ENCODE measurements around the gene MYADML2.

Gene MYADML2

GRCh38 chr17:81962499-81963441 is 15.7 kb upstream of the MYADML2 start:
- Histone ChIP-seq H3K27ac (ENCODE audit: low read depth, low read length, severe bottlenecking) (no peak overlapping the region), H3K4me1 (ENCODE audit: control insufficient read depth, insufficient read depth, low read length, poor library complexity, severe bottlenecking) (peaks cover 20% of the 10 kb centered on the region)
- WGBS, 2 experiments (ENCODE audit: insufficient coverage in 2 of 2): 71 to 75% methylated on average over 33 of the region's 37 CpGs

GRCh38 chr17:81961521-81962498 is 14.8 kb upstream of the MYADML2 start:
- Histone ChIP-seq H3K36me3 (ENCODE audit: control insufficient read depth, insufficient read depth, low read length) (no peaks in the 10 kb centered on the region), H3K4me3 (ENCODE audit: extremely low read depth, insufficient read depth, low read length, poor library complexity, severe bottlenecking) (peak overlapping the region; percentile 14), H3K4me1 (ENCODE audit: control insufficient read depth, insufficient read depth, low read length, poor library complexity, severe bottlenecking) (peaks cover 11% of the 10 kb centered on the region), H3K27ac (ENCODE audit: low read depth, low read length, severe bottlenecking) (no peak overlapping the region), H3K9me3 (ENCODE audit: control insufficient read depth, low read length) (no peaks in the 10 kb centered on the region)
- WGBS, 2 experiments (ENCODE audit: insufficient coverage in 2 of 2): 23 to 24% methylated on average over 57 to 60 of the region's 82 CpGs

More at GRCh38 chr17:81962499-81963441, 15.7 kb upstream of the MYADML2 start:
- Histone ChIP-seq H3K36me3 (ENCODE audit: control insufficient read depth, insufficient read depth, low read length) (no peaks in the 10 kb centered on the region), H3K4me3 (ENCODE audit: extremely low read depth, insufficient read depth, low read length, poor library complexity, severe bottlenecking) (no peak overlapping the region), H3K9me3 (ENCODE audit: control insufficient read depth, low read length) (no peaks in the 10 kb centered on the region)

GRCh38 chr17:81961087-81961511 is 14.1 kb upstream of the MYADML2 start, which contains the start of gene NOTUM:
TSS of gene NOTUM (minus strand) at chr17:81961187. CDS start at chr17:81960909, 278 bp downstream.
- Histone ChIP-seq H3K9me3 (ENCODE audit: control insufficient read depth, low read length) (no peaks in the 10 kb centered on the region), H3K36me3 (ENCODE audit: control insufficient read depth, insufficient read depth, low read length) (no peaks in the 10 kb centered on the region), H3K4me3 (ENCODE audit: extremely low read depth, insufficient read depth, low read length, poor library complexity, severe bottlenecking) (peak within 1 kb of the TSS; percentile 51), H3K27ac (ENCODE audit: low read depth, low read length, severe bottlenecking) (no peak within 1 kb of the TSS), H3K4me1 (ENCODE audit: control insufficient read depth, insufficient read depth, low read length, poor library complexity, severe bottlenecking) (peaks cover 9% of the 10 kb centered on the region)
- WGBS, 2 experiments (ENCODE audit: insufficient coverage in 2 of 2): 0 to 1% methylated on average over 41 to 50 of the region's 65 CpGs

GRCh38 chr17:81960130-81960958 is 13.3 kb upstream of the MYADML2 start:
- Histone ChIP-seq H3K4me3 (ENCODE audit: extremely low read depth, insufficient read depth, low read length, poor library complexity, severe bottlenecking) (peak overlapping the region; percentile 51), H3K9me3 (ENCODE audit: control insufficient read depth, low read length) (no peaks in the 10 kb centered on the region), H3K27ac (ENCODE audit: low read depth, low read length, severe bottlenecking) (no peak overlapping the region), H3K4me1 (ENCODE audit: control insufficient read depth, insufficient read depth, low read length, poor library complexity, severe bottlenecking) (peaks cover 9% of the 10 kb centered on the region), H3K36me3 (ENCODE audit: control insufficient read depth, insufficient read depth, low read length) (no peaks in the 10 kb centered on the region)
- WGBS, 2 experiments (ENCODE audit: insufficient coverage in 2 of 2): 3% methylated on average over 81 to 84 of the region's 98 CpGs

GRCh38 chr17:81959362-81960129 is 12.5 kb upstream of the MYADML2 start:
- Histone ChIP-seq H3K4me1 (ENCODE audit: control insufficient read depth, insufficient read depth, low read length, poor library complexity, severe bottlenecking) (peaks cover 9% of the 10 kb centered on the region), H3K27ac (ENCODE audit: low read depth, low read length, severe bottlenecking) (no peak overlapping the region), H3K9me3 (ENCODE audit: control insufficient read depth, low read length) (no peaks in the 10 kb centered on the region), H3K36me3 (ENCODE audit: control insufficient read depth, insufficient read depth, low read length) (no peaks in the 10 kb centered on the region), H3K4me3 (ENCODE audit: extremely low read depth, insufficient read depth, low read length, poor library complexity, severe bottlenecking) (peak overlapping the region; percentile 51)
- 4 to 5% methylated on average over 100 to 109 of the region's 112 CpGs for WGBS, 2 experiments (ENCODE audit: insufficient coverage in 2 of 2)

GRCh38 chr17:81958633-81959342 is 11.8 kb upstream of the MYADML2 start:
- H3K27ac ChIP-seq (ENCODE audit: low read depth, low read length, severe bottlenecking): no peak overlapping the region
- peaks cover 3% of the 10 kb centered on the region for H3K36me3 ChIP-seq (ENCODE audit: control insufficient read depth, insufficient read depth, low read length)
- H3K9me3 ChIP-seq (ENCODE audit: control insufficient read depth, low read length): no peaks in the 10 kb centered on the region
- 73 to 86% methylated on average over 12 to 14 of the region's 15 CpGs for WGBS, 2 experiments (ENCODE audit: insufficient coverage in 2 of 2)
- no peak overlapping the region for H3K4me3 ChIP-seq (ENCODE audit: extremely low read depth, insufficient read depth, low read length, poor library complexity, severe bottlenecking)
- H3K4me1 ChIP-seq (ENCODE audit: control insufficient read depth, insufficient read depth, low read length, poor library complexity, severe bottlenecking): peaks cover 9% of the 10 kb centered on the region

GRCh38 chr17:81957691-81958432 is 10.8 kb upstream of the MYADML2 start:
- 90 to 92% methylated on average over 8 to 10 of the region's 19 CpGs for WGBS, 2 experiments (ENCODE audit: insufficient coverage in 2 of 2)
- no peak overlapping the region for H3K4me3 ChIP-seq (ENCODE audit: extremely low read depth, insufficient read depth, low read length, poor library complexity, severe bottlenecking)
- peaks cover 9% of the 10 kb centered on the region for H3K4me1 ChIP-seq (ENCODE audit: control insufficient read depth, insufficient read depth, low read length, poor library complexity, severe bottlenecking)

GRCh38 chr17:81956607-81957589 is 9.9 kb upstream of the MYADML2 start:
- Histone ChIP-seq H3K27ac (ENCODE audit: low read depth, low read length, severe bottlenecking) (no peak overlapping the region), H3K4me3 (ENCODE audit: extremely low read depth, insufficient read depth, low read length, poor library complexity, severe bottlenecking) (no peak overlapping the region), H3K9me3 (ENCODE audit: control insufficient read depth, low read length) (no peaks in the 10 kb centered on the region), H3K36me3 (ENCODE audit: control insufficient read depth, insufficient read depth, low read length) (peaks cover 3% of the 10 kb centered on the region), H3K4me1 (ENCODE audit: control insufficient read depth, insufficient read depth, low read length, poor library complexity, severe bottlenecking) (peaks cover under 1% of the 10 kb centered on the region)
- 91 to 93% methylated on average over 44 to 45 of the region's 45 CpGs for WGBS, 2 experiments (ENCODE audit: insufficient coverage in 2 of 2)

More at GRCh38 chr17:81957691-81958432, 10.8 kb upstream of the MYADML2 start:
- Histone ChIP-seq H3K36me3 (ENCODE audit: control insufficient read depth, insufficient read depth, low read length) (peaks cover 3% of the 10 kb centered on the region), H3K27ac (ENCODE audit: low read depth, low read length, severe bottlenecking) (no peak overlapping the region), H3K9me3 (ENCODE audit: control insufficient read depth, low read length) (no peaks in the 10 kb centered on the region)

Measured in mesodermal cell (in vitro differentiated cells).